GM12873 (cell line): ENCODE measurements around the gene ZNRF2.

ENCODE experiments used
- TF ChIP-seq, protein P1 (sequence below): IDR thresholded peaks from 2 replicates; pipeline ENCODE4 v1.5.1; 2012; ENCODE audit warnings: low read depth, mild to moderate bottlenecking, moderate library complexity, low read length, control low read depth; ENCODE audit not compliant: insufficient read depth; ENCODE audit errors: missing control alignments

The ZNRF2 gene

DNA sequence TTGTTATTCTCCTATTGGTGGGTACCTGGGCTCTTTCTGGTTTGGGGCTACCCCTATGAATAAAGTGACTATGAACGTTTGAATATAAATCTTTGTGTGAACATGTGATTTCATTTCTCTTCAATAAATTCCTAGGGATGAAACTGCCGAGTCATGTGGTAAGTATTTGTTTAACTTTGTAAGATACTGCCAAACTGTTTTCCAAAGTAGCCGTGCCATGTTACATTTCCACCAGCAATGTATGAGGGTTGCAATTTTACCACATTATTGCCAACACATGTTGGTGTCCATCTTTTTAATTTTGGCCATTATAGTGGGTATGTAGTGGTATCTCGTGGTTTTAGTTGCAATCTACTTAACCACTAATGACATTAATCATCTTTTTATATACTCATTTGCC, 94.7 kb downstream of the ZNRF2 start:
- TF ChIP-seq, protein P1, sequence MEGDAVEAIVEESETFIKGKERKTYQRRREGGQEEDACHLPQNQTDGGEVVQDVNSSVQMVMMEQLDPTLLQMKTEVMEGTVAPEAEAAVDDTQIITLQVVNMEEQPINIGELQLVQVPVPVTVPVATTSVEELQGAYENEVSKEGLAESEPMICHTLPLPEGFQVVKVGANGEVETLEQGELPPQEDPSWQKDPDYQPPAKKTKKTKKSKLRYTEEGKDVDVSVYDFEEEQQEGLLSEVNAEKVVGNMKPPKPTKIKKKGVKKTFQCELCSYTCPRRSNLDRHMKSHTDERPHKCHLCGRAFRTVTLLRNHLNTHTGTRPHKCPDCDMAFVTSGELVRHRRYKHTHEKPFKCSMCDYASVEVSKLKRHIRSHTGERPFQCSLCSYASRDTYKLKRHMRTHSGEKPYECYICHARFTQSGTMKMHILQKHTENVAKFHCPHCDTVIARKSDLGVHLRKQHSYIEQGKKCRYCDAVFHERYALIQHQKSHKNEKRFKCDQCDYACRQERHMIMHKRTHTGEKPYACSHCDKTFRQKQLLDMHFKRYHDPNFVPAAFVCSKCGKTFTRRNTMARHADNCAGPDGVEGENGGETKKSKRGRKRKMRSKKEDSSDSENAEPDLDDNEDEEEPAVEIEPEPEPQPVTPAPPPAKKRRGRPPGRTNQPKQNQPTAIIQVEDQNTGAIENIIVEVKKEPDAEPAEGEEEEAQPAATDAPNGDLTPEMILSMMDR: no peak

DNA sequence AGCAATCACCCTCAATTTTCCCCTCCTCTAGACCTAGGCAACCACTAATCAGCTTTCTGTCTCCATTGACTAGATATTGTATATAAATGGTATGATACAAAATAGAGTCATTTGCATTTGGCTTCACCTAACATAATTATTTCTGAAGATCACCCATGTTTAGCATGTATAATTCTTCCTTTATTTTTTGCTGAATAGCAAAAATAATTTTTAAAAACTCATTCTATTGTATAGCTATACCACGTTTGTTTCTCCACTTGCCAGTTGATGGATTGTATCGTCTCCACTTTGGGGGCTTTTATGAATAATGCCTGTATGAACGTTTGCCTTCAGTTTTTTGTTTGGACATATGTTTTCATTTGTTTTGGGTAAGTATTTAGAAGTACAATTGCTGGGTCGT, 95.3 kb downstream of the ZNRF2 start:
- TF ChIP-seq, protein P1: no peak

DNA sequence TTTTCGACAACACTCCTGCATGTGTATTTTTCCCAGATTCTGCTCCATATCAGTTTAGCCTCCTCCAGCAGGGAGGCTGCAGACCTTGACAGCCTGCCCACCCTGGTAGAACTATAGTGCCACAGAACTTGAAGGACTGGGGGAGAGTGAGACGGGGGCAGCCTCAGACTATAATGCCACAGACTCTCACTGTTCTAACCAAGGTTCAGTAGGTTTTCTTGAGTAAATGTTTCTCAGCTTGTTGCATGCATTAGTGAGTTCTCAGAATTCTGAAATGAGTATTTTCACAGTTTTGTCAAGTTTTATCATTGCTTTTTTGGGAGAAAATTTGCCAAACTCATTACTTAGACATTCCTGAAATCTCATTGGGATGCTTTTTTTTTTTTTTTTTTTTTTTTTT, 95.9 kb downstream of the ZNRF2 start:
- TF ChIP-seq, protein P1: no peak

DNA sequence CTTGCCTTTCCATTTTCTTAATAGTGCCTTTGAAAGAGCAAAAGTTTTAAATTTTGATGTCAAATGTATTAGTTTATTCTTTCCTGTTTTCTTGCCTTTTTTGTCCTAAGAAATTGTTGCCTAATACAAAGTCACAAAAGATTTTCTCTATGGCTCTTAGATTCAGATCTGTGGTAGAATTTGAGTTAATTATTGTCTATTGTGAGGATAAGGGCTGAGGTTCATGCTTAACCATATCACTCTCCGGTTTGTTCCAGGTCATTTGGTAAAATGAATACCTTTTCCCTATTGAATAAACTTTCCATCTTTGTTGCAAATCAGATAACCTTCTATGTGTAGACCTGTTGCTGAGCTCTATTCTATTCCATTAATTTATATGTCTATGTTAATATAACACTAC, 98.2 kb downstream of the ZNRF2 start:
- TF ChIP-seq, protein P1: no peak

DNA sequence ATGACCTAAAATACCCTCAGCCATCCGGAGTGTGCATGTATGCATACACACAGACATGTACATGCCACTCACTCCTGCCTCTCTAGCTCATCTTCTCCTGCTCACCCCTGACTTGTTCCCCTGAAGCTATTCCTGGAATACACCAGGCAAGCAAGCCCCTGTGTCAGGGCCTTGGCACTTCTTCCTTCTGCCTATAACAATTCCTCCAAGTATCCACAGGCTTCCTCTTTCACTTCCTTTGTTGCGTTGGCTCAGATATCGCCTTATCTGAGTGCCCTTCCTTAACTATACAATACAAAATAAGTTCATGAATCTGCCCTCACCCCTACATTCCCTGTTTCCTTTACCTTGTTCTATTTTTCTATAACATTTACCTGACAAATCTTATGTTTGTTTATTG, 105.4 kb downstream of the ZNRF2 start:
- TF ChIP-seq, protein P1: no peak

DNA sequence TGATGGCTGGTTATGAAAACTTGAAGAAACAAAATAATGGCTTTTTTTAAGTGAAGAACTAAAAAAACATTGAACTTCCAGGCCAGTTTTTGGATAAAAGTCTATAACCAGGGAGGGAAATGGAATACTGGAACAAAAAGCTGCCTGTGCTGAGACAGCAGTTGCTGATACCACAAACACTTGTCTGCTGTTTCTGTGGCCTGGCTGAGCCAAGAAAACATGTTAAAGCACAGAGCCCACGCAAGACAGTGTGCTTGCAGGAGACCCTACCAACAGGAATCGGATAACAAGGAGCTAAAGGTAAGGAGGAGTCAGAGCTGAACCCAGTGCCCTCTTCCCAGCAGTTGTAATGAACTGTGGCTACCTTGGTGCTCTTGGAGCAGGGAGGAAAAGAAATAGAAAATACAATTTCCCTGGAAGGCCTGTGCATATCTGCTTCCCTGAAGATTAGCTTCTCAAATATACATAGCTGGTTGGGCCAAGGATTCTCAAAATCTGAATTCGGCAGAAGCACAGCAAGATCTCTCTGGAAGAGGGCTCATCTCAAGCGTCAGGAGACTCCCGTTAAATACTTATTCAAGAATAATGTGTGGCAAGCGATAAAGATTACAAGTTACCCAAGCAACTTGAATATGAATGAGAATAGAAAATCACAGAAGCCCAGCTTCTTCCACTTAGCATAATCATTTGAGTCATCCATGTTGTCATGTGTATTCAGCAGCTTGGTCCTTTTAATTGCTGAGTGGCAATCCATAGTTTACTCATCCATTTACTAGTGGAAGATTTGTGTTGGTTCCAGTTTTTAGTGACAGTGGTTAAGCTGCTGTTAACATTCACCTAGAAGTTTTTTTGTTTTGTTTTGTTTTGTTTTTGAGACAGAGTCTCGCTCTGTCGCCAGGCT, 106.6 kb downstream of the ZNRF2 start:
- TF ChIP-seq, protein P1: no peak

DNA sequence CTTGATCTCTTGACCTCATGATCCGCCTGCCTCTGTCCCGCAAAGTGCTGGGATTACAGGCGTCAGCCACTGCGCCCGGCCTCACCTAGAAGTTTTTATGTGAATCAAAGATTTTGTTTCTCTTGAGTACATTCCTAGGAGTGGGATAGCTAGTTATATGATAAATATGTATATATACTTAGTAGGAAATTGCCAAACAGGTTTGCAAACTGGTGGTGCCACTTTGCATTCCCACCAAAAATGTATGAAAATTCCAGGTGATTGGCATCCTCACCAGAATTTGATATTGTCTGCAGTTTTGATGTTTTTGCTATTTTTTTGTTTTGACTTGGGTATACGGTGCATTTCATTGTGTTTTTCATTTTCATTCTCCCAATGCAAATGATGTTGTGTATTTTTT, 107.4 kb downstream of the ZNRF2 start:
- TF ChIP-seq, protein P1: no peak
